A204.1 (cell line): Measurements from ENCODE around the gene TOR4A.
"Not testable (repeated sequence)": the region's sequence is repeated elsewhere in the genome, so short reads cannot be mapped to it uniquely, and the experiment has no call there.

Experiments used
- FAIRE-seq: peaks from 2 replicates; lab custom pipeline; 2012; peaks lifted over from hg19 to GRCh38; lab: Jason Lieb, UNC

Gene TOR4A

GRCh38 chr9:137239541-137240200 is 37.9 kb upstream of the TOR4A start:
- FAIRE-seq = not testable (repeated sequence)

- FAIRE-seq = no peak
Measured at GRCh38 chr9:137240318-137240840, 37.1 kb upstream of the TOR4A start.

- peak; percentile 97 for FAIRE-seq
Measured at GRCh38 chr9:137240841-137241489, 36.6 kb upstream of the TOR4A start, which contains the start of gene TUBB4B. Gene TUBB4B (plus strand): TSS chr9:137241287. CDS start chr9:137241361, 74 bp downstream.

GRCh38 chr9:137241490-137242268 is 35.8 kb upstream of the TOR4A start:
- FAIRE-seq = no peak

- no peak for FAIRE-seq
Measured at GRCh38 chr9:137242269-137243203, 35.0 kb upstream of the TOR4A start.

GRCh38 chr9:137243266-137243625 is 34.3 kb upstream of the TOR4A start:
- FAIRE-seq = not testable (repeated sequence)

- no peak for FAIRE-seq
Measured at GRCh38 chr9:137243626-137244485, 33.7 kb upstream of the TOR4A start.

GRCh38 chr9:137244486-137245449 is 32.8 kb upstream of the TOR4A start:
- no peak for FAIRE-seq

- FAIRE-seq = no peak
Measured at GRCh38 chr9:137245450-137246421, 31.8 kb upstream of the TOR4A start.

GRCh38 chr9:137247135-137247915 is 30.2 kb upstream of the TOR4A start:
- FAIRE-seq = no peak

GRCh38 chr9:137247916-137248175 is 29.7 kb upstream of the TOR4A start:
- FAIRE-seq = no peak

GRCh38 chr9:137250329-137251193 is 27.0 kb upstream of the TOR4A start:
- FAIRE-seq = no peak

- no peak for FAIRE-seq
Measured at GRCh38 chr9:137251194-137251461, 26.4 kb upstream of the TOR4A start, which contains the start of gene STPG3. Gene STPG3 (plus strand): TSS chr9:137251286. CDS start chr9:137251287, 1 bp downstream.

GRCh38 chr9:137251490-137252268 is 25.8 kb upstream of the TOR4A start:
- FAIRE-seq = no peak

GRCh38 chr9:137252555-137253506 is 24.7 kb upstream of the TOR4A start:
- FAIRE-seq = no peak
